CD1c-positive myeloid dendritic cell (primary cell): ENCODE measurements around the gene TSPAN4.
A peak's percentile ranks its signal among the peaks of the same experiment; 100 is the strongest.

Experiments used
- DNase-seq: peaks from one replicate; pipeline ENCODE4 v3.0.0-alpha.2; 2016; ENCODE audit errors: extremely low spot score

Gene TSPAN4

GRCh38 chr11:836274-836673 lies 6.4 kb upstream of the TSPAN4 start:
- DNase-seq = no peak

- DNase-seq = no peak
Observed at GRCh38 chr11:836700-837099, 6.0 kb upstream of the TSPAN4 start.

- no peak for DNase-seq
Observed at GRCh38 chr11:837189-837989, 5.3 kb upstream of the TSPAN4 start.

GRCh38 chr11:837990-838307 lies 4.7 kb upstream of the TSPAN4 start:
- DNase-seq = no peak

- DNase-seq = no peak
Observed at GRCh38 chr11:838441-839279, 4.0 kb upstream of the TSPAN4 start.

GRCh38 chr11:839280-839623 lies 3.4 kb upstream of the TSPAN4 start:
- DNase-seq = no peak

- DNase-seq = no peak
Observed at GRCh38 chr11:839875-840617, 2.6 kb upstream of the TSPAN4 start.

- no peak for DNase-seq
Observed at GRCh38 chr11:841981-842369, 677 bp upstream of the TSPAN4 start.

GRCh38 chr11:843086-843734 lies 558 bp downstream of the TSPAN4 start:
- no peak for DNase-seq

- peak; percentile 75 for DNase-seq
Observed at GRCh38 chr11:843818-844692, 1.4 kb downstream of the TSPAN4 start.

GRCh38 chr11:844693-845644 lies 2.3 kb downstream of the TSPAN4 start:
- peak; percentile 53 for DNase-seq

- no peak for DNase-seq
Observed at GRCh38 chr11:845872-846495, 3.3 kb downstream of the TSPAN4 start.

- no peak for DNase-seq
Observed at GRCh38 chr11:846496-847098, 3.9 kb downstream of the TSPAN4 start.

- DNase-seq = no peak
Observed at GRCh38 chr11:847876-848275, 5.2 kb downstream of the TSPAN4 start.

- peak; percentile 55 for DNase-seq
Observed at GRCh38 chr11:848380-848931, 5.8 kb downstream of the TSPAN4 start.

GRCh38 chr11:849104-849824 lies 6.6 kb downstream of the TSPAN4 start:
- DNase-seq = no peak

GRCh38 chr11:849951-850774 lies 7.5 kb downstream of the TSPAN4 start:
- no peak for DNase-seq
